ENCODE data around the gene FOXP1.

DNA sequence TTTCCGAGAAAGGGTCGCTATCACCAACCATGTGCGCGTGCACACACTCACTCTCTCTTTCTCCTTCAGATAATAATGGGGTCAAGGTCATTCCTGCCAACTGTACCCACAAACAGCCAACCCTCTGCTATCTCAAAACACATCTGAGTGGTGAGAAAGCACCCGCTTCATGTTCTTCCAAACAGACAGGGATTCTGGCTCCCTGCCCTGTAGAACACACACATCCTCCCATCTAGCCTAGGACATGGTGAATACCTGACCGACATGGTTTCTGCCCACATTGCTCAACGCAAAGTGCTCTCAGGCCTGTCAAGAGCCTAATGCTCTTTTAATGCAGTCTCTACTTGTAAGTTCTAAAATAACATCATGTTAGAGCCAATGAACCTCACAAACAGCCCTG, 302.2 kb downstream of the FOXP1 start:
- TF ChIP-seq, protein P1, sequence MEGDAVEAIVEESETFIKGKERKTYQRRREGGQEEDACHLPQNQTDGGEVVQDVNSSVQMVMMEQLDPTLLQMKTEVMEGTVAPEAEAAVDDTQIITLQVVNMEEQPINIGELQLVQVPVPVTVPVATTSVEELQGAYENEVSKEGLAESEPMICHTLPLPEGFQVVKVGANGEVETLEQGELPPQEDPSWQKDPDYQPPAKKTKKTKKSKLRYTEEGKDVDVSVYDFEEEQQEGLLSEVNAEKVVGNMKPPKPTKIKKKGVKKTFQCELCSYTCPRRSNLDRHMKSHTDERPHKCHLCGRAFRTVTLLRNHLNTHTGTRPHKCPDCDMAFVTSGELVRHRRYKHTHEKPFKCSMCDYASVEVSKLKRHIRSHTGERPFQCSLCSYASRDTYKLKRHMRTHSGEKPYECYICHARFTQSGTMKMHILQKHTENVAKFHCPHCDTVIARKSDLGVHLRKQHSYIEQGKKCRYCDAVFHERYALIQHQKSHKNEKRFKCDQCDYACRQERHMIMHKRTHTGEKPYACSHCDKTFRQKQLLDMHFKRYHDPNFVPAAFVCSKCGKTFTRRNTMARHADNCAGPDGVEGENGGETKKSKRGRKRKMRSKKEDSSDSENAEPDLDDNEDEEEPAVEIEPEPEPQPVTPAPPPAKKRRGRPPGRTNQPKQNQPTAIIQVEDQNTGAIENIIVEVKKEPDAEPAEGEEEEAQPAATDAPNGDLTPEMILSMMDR (IDR thresholded peaks at IDR 0.05; ENCODE audit: low read depth, low read length, poor library complexity, severe bottlenecking), result no peak
- TF ChIP-seq EZH2phosphoT487 (IDR thresholded peaks at IDR 0.05; ENCODE audit: borderline replicate concordance, low read length), result no peak
